GM06990 (cell line): Measurements from ENCODE around the gene KANK4.

Source experiments
- DNase-seq: peaks from one replicate; pipeline ENCODE4 v3.0.0-alpha.2; 2011; ENCODE audit not compliant: insufficient read length; ENCODE audit errors: extremely low read depth
- H3K27me3 ChIP-seq: replicated peaks from 2 replicates; pipeline ENCODE4 v1.6.0; 2011; ENCODE audit warnings: low read length; ENCODE audit not compliant: control insufficient read depth, insufficient read depth
- H3K36me3 ChIP-seq: 2 replicates; pipeline ENCODE4 v1.5.1; 2011; ENCODE audit warnings: low read length; ENCODE audit not compliant: control insufficient read depth, insufficient read depth
- H3K4me3 ChIP-seq: replicated peaks from 2 replicates; pipeline ENCODE4 v1.5.1; 2011; ENCODE audit warnings: low read depth, mild to moderate bottlenecking, control low read depth, low read length
- TF ChIP-seq, protein P1 (sequence below): IDR thresholded peaks from 2 replicates; pipeline ENCODE4 v1.5.1; 2011; ENCODE audit warnings: low read length, control low read depth, mild to moderate bottlenecking, inconsistent platforms; ENCODE audit not compliant: insufficient read depth, poor library complexity, severe bottlenecking

The KANK4 gene

DNA sequence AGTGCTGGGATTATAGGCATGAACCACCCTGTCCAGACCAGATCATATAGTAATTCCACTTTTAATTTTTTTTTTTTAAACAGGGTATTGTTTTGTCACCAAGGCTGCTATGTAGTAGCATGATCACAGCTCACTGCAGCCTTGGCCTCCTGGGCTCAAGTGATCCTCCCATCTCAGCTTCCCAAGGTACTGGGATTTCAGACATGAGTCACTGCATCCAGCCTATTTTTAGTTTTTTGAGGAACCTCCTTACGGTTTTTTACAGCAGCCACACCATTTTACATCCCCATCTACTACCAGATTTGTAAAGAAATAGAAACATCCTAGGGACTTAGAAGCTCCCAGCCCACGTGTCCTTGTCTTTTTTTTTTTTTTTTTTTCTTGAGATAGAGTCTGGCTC, 100.6 kb downstream of the KANK4 start:
- TF ChIP-seq, protein P1, sequence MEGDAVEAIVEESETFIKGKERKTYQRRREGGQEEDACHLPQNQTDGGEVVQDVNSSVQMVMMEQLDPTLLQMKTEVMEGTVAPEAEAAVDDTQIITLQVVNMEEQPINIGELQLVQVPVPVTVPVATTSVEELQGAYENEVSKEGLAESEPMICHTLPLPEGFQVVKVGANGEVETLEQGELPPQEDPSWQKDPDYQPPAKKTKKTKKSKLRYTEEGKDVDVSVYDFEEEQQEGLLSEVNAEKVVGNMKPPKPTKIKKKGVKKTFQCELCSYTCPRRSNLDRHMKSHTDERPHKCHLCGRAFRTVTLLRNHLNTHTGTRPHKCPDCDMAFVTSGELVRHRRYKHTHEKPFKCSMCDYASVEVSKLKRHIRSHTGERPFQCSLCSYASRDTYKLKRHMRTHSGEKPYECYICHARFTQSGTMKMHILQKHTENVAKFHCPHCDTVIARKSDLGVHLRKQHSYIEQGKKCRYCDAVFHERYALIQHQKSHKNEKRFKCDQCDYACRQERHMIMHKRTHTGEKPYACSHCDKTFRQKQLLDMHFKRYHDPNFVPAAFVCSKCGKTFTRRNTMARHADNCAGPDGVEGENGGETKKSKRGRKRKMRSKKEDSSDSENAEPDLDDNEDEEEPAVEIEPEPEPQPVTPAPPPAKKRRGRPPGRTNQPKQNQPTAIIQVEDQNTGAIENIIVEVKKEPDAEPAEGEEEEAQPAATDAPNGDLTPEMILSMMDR: no peak
- Histone ChIP-seq H3K27me3 (no peaks in the 10 kb centered on the region), H3K4me3 (no peak overlapping the region), H3K36me3 (no peaks in the 10 kb centered on the region)
- DNase-seq: no peak

DNA sequence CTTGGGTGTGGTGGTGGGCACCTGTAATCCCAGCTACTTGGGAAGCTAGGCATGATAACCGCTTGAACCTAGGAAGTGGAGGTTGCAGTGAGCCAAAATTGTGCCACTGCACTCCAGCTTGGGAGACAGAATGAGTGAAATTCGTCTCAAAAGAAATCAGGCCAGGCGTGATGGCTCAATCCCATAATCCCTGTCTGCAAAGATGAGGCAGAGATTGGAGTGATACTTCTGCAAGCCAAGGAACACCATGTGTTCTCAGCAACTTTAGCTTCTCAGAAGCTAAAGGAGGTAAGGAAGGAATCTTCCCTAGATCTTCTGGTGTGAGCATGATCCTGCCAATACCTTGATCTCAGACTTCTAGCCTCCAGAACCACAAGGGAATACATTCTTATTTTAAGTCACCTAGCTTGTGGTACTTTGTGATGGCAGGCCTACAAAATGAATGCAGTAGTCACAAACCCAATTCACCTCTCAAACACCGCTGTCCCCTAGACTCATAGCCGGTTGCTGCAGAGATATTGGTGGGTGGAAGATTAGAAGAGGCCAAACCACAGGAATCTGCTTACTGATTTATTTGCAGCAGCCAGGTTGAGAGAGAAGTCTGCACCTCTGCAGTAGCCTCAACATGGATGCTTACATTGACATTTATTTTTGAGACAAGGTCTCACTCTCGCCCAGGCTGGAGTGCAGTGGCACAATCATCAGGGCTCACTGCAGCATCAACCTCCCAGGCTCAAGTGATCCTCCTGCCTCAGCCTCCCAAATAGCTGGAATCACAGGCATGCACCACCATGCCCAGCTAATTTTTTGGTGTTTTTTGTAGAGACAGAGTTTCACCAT, 105.9 kb downstream of the KANK4 start:
- TF ChIP-seq, protein P1: no peak
- no peaks in the 10 kb centered on the region for H3K36me3 ChIP-seq
- no peak for DNase-seq

DNA sequence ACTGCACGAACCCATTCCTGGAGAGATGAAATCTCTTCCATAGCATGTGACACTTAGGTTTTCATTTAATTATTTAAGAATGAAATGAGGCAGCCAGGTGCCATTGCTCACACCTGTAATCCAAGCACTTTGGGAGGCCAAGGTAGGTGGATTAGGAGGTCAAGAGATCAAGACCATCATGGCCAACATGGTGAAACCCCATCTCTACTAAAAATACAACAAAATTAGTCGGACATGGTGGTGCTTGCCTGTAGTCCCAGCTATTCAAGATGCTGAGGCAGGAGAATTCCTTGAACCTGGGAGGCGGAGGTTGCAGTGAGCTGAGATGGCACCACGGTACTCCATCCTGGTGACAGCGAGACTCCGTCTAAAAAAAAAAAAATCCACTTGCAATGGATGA, 106.8 kb downstream of the KANK4 start:
- DNase-seq: no peak
- no peak overlapping the region for H3K4me3 ChIP-seq
- no peaks in the 10 kb centered on the region for H3K27me3 ChIP-seq
- no peaks in the 10 kb centered on the region for H3K36me3 ChIP-seq
- TF ChIP-seq, protein P1: no peak

More for the DNA sequence above, 105.9 kb downstream of the KANK4 start:
- H3K4me3 ChIP-seq: no peak overlapping the region
- no peaks in the 10 kb centered on the region for H3K27me3 ChIP-seq

DNA sequence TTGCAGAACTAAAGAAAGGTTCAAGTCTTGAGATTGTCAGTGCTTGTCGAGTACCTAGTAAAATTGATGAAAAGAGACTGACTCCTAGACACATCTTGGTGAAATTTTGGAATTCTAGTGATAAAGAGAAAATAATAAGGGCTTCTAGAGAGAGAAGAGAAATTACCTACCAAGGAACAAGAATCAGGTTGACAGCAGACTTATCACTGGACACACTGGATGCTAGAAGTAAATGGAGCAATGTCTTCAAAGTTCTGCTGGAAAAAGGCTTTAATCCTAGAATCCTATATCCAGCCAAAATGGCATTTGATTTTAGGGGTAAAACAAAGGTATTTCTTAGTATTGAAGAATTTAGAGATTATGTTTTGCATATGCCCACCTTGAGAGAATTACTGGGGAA, 108.3 kb downstream of the KANK4 start:
- no peak for DNase-seq
- Histone ChIP-seq H3K27me3 (no peaks in the 10 kb centered on the region), H3K4me3 (no peak overlapping the region), H3K36me3 (no peaks in the 10 kb centered on the region)
- TF ChIP-seq, protein P1: no peak

DNA sequence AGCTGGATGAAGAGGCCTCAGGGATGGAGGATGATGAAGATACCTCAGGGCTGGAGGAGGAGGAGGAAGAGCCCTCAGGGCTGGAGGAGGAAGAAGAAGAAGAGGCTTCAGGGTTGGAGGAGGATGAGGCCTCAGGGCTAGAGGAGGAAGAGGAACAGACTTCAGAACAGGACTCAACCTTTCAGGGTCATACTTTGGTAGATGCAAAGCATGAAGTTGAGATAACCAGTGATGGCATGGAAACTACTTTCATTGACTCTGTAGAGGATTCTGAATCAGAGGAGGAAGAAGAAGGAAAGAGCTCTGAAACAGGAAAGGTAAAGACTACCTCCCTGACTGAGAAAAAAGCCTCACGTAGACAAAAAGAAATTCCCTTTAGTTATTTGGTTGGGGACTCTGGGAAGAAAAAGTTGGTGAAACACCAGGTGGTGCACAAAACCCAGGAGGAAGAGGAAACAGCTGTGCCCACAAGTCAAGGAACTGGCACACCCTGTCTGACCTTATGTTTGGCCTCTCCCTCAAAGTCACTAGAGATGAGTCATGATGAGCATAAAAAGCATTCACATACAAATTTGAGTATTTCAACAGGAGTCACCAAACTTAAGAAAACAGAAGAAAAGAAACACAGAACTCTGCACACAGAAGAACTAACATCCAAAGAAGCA, 109.2 kb downstream of the KANK4 start:
- Histone ChIP-seq H3K27me3 (no peaks in the 10 kb centered on the region), H3K36me3 (no peaks in the 10 kb centered on the region), H3K4me3 (no peak overlapping the region)
- no peak for DNase-seq
- TF ChIP-seq, protein P1: no peak
